IMR-90 (cell line): ENCODE data around the gene TTLL8. TPM values are rescaled to one million over a fixed set of nuclear protein-coding genes. Genes with fewer than 3 reads are reported as not detected.

ENCODE experiments used
- ATAC-seq: fragments of 200-7000 bp; cut with Tn5 transposase; 2 replicates; pipeline ENCODE4 v1.9.1; 2020; ENCODE audit warnings: low read depth, mild to moderate bottlenecking, moderate library complexity
- BruUV-seq: library from RNA; stranded (reverse); fragments of 400-500 nt; replicated peaks from 2 replicates; lab custom pipeline; 2021; lab: Mats Ljungman, UMichigan
- CTCF ChIA-PET: fragments of 300-600 bp; formaldehyde crosslinking; extraction: SDS; loops from one replicate; lab custom pipeline; 2021; ENCODE audit warnings: antibody characterized with exemption; lab: Yijun Ruan, JAX
- POLR2A ChIA-PET: fragments of 300-600 bp; sonication (Branson Sonifier 250); formaldehyde crosslinking; loops from one replicate; lab custom pipeline; 2022; ENCODE audit warnings: antibody characterized with exemption; ENCODE audit not compliant: unreplicated experiment; lab: Charles Lee
- DNase-seq: peaks from one replicate; pipeline ENCODE4 v3.0.0; 2013
- H2AFZ ChIP-seq: replicated peaks from 2 replicates; pipeline ENCODE3; 2013; ENCODE audit warnings: low read length, mild to moderate bottlenecking; ENCODE audit not compliant: poor library complexity
- H2AK5ac ChIP-seq: 2 replicates; pipeline ENCODE4 v1.6.1; 2013; ENCODE audit warnings: low read depth, low read length, inconsistent platforms
- H2AK9ac ChIP-seq: replicated peaks from 2 replicates; pipeline ENCODE3; 2013; ENCODE audit warnings: mild to moderate bottlenecking, low read depth, low read length, moderate library complexity; ENCODE audit not compliant: poor library complexity
- H2BK120ac ChIP-seq: 2 replicates; pipeline ENCODE4 v1.6.1; 2013; ENCODE audit warnings: low read depth, low read length, inconsistent platforms
- H2BK15ac ChIP-seq: 3 replicates; pipeline ENCODE4 v1.6.1; 2013; ENCODE audit warnings: low read depth, low read length, inconsistent platforms
- H2BK20ac ChIP-seq: 2 replicates; pipeline ENCODE4 v1.6.1; 2013; ENCODE audit warnings: low read depth, mild to moderate bottlenecking, inconsistent platforms, low read length, moderate library complexity
- H2BK5ac ChIP-seq: 2 replicates; pipeline ENCODE4 v1.6.1; 2013; ENCODE audit warnings: mild to moderate bottlenecking, low read depth, low read length, inconsistent platforms; ENCODE audit not compliant: poor library complexity, severe bottlenecking
- H3K14ac ChIP-seq: replicated peaks from 2 replicates; pipeline ENCODE4 v1.6.1; 2013; ENCODE audit warnings: low read depth, low read length, inconsistent platforms
- H3K18ac ChIP-seq: 2 replicates; pipeline ENCODE4 v1.6.1; 2013; ENCODE audit warnings: low read depth, low read length, control low read depth
- H3K23ac ChIP-seq: 2 replicates; pipeline ENCODE4 v1.6.1; 2013; ENCODE audit warnings: low read depth, low read length, inconsistent platforms
- H3K27ac ChIP-seq: 2 replicates; pipeline ENCODE4 v1.5.1; 2013; ENCODE audit warnings: mild to moderate bottlenecking, control low read depth, low read length; ENCODE audit not compliant: insufficient read depth
- H3K27me3 ChIP-seq: 2 replicates; pipeline ENCODE4 v1.6.1; 2013; ENCODE audit warnings: low read length; ENCODE audit not compliant: control insufficient read depth, insufficient read depth
- H3K36me3 ChIP-seq: 2 replicates; pipeline ENCODE4 v1.6.1; 2013; ENCODE audit warnings: low read length, mixed read lengths; ENCODE audit not compliant: control insufficient read depth, insufficient read depth
- H3K4ac ChIP-seq: 2 replicates; pipeline ENCODE4 v1.6.1; 2013; ENCODE audit warnings: low read depth, low read length, inconsistent platforms
- H3K4me1 ChIP-seq: 2 replicates; pipeline ENCODE4 v1.6.1; 2013; ENCODE audit warnings: low read length, mixed read lengths; ENCODE audit not compliant: control insufficient read depth, insufficient read depth
- H3K4me2 ChIP-seq: 2 replicates; pipeline ENCODE4 v1.6.1; 2013; ENCODE audit warnings: low read depth, mild to moderate bottlenecking, control low read depth, low read length, moderate library complexity
- H3K4me3 ChIP-seq: 2 replicates; pipeline ENCODE4 v1.5.1; 2013; ENCODE audit warnings: low read depth, mild to moderate bottlenecking, control low read depth, low read length, moderate library complexity; ENCODE audit not compliant: insufficient read depth
- H3K56ac ChIP-seq: 2 replicates; pipeline ENCODE4 v1.6.1; 2013; ENCODE audit warnings: low read length, inconsistent platforms; ENCODE audit not compliant: insufficient read depth; ENCODE audit errors: extremely low read depth
- H3K79me1 ChIP-seq, 2 experiments: 2 replicates each; pipeline ENCODE4 v1.6.1; 2013; ENCODE audit warnings: low read length in 2 of 2, inconsistent platforms in 1 of 2, low read depth in 1 of 2
- H3K9ac ChIP-seq: 2 replicates; pipeline ENCODE4 v1.6.1; 2013; ENCODE audit warnings: low read depth, low read length, control low read depth
- H3K9me1 ChIP-seq: 2 replicates; pipeline ENCODE4 v1.6.1; 2013; ENCODE audit warnings: low read length, inconsistent platforms; ENCODE audit not compliant: insufficient read depth
- H3K9me3 ChIP-seq: 2 replicates; pipeline ENCODE4 v1.6.1; 2013; ENCODE audit warnings: low read length; ENCODE audit not compliant: control insufficient read depth, insufficient read depth
- H4K20me1 ChIP-seq: 2 replicates; pipeline ENCODE4 v1.6.1; 2013; ENCODE audit warnings: low read length, inconsistent platforms; ENCODE audit not compliant: insufficient read depth
- H4K5ac ChIP-seq: 2 replicates; pipeline ENCODE4 v1.6.1; 2013; ENCODE audit warnings: mild to moderate bottlenecking, low read depth, low read length, control low read depth
- H4K8ac ChIP-seq, 2 experiments: 2 replicates each; pipeline ENCODE4 v1.6.1; 2013; ENCODE audit warnings: low read depth in 2 of 2, low read length in 2 of 2, control low read depth in 1 of 2, inconsistent platforms in 1 of 2
- H4K91ac ChIP-seq: 2 replicates; pipeline ENCODE4 v1.6.1; 2013; ENCODE audit warnings: low read depth, low read length, inconsistent platforms; ENCODE audit not compliant: insufficient read depth
- BHLHE40 ChIP-seq: fragments of 150-350 bp; IDR thresholded peaks from 2 replicates; pipeline ENCODE4 v1.6.1; 2016; ENCODE audit warnings: mild to moderate bottlenecking, low read depth, low read length
- CEBPB ChIP-seq: IDR thresholded peaks from 2 replicates; pipeline ENCODE4 v1.6.1; 2012; ENCODE audit warnings: low read depth, low read length, improper control_type of control experiment
- CHD1 ChIP-seq: IDR thresholded peaks from 2 replicates; pipeline ENCODE4 v1.6.1; 2012; ENCODE audit warnings: low read depth, low read length, improper control_type of control experiment
- CTCF ChIP-seq: conservative IDR thresholded peaks from 2 replicates; pipeline ENCODE4 v1.5.1; 2012; ENCODE audit warnings: mild to moderate bottlenecking, low read depth, low read length, improper control_type of control experiment
- ELK1 ChIP-seq: fragments of 150-350 bp; IDR thresholded peaks from 2 replicates; pipeline ENCODE4 v1.6.1; 2016; ENCODE audit warnings: low read depth, mild to moderate bottlenecking, low read length, moderate library complexity, borderline replicate concordance
- FOS ChIP-seq: fragments of 150-350 bp; IDR thresholded peaks from 2 replicates; pipeline ENCODE4 v1.6.1; 2016; ENCODE audit warnings: low read depth, low read length
- MAFK ChIP-seq: IDR thresholded peaks from 2 replicates; pipeline ENCODE4 v1.6.1; 2012; ENCODE audit warnings: low read depth, low read length, improper control_type of control experiment
- MAZ ChIP-seq: IDR thresholded peaks from 2 replicates; pipeline ENCODE4 v1.6.1; 2012; ENCODE audit warnings: low read depth, mild to moderate bottlenecking, low read length, improper control_type of control experiment, moderate library complexity, borderline replicate concordance
- MXI1 ChIP-seq: IDR thresholded peaks from 2 replicates; pipeline ENCODE4 v1.6.1; 2012; ENCODE audit warnings: low read depth, mild to moderate bottlenecking, low read length, moderate library complexity, borderline replicate concordance
- NFE2L2 ChIP-seq: fragments of 150-350 bp; IDR thresholded peaks from 2 replicates; pipeline ENCODE4 v1.6.1; 2016; ENCODE audit warnings: low read depth, mild to moderate bottlenecking, low read length
- POLR2A ChIP-seq: IDR thresholded peaks from 2 replicates; pipeline ENCODE4 v1.6.1; 2012; ENCODE audit warnings: mild to moderate bottlenecking, low read depth, low read length
- RAD21 ChIP-seq: IDR thresholded peaks from 2 replicates; pipeline ENCODE4 v1.6.1; 2012; ENCODE audit warnings: low read length, improper control_type of control experiment
- RCOR1 ChIP-seq: IDR thresholded peaks from 2 replicates; pipeline ENCODE4 v1.6.1; 2012; ENCODE audit warnings: mild to moderate bottlenecking, low read length, improper control_type of control experiment; ENCODE audit not compliant: insufficient replicate concordance
- RFX5 ChIP-seq: IDR thresholded peaks from 2 replicates; pipeline ENCODE4 v1.8.0; 2012; ENCODE audit warnings: low read depth, mild to moderate bottlenecking, low read length, moderate library complexity
- SMC3 ChIP-seq: fragments of 150-350 bp; IDR thresholded peaks from 2 replicates; pipeline ENCODE4 v1.6.1; 2016; ENCODE audit warnings: low read depth, mild to moderate bottlenecking, antibody characterized with exemption, low read length, moderate library complexity
- USF2 ChIP-seq: fragments of 150-350 bp; IDR thresholded peaks from 2 replicates; pipeline ENCODE4 v1.6.1; 2017; ENCODE audit warnings: mild to moderate bottlenecking, antibody characterized with exemption, low read length, low read depth
- WGBS, 2 experiments: methylation state at CpG; one replicate each; pipeline versions ENCODE4 v1.1.5 to v1.1.7; 2013; ENCODE audit warnings: missing lambda C conversion rate in 2 of 2; ENCODE audit not compliant: insufficient read length in 1 of 2; ENCODE audit errors: extremely low coverage in 2 of 2; 5-methylcytosine and 5-hydroxymethylcytosine counted together
- dilution Hi-C: fragments of 300-500 bp; cut with HindIII; formaldehyde crosslinking; loops from one replicate; pipeline ENCODE4 v1.14.3; 2018; ENCODE audit warnings: low sequenced_read_pairs; ENCODE audit not compliant: unreplicated experiment
- in situ Hi-C: fragments of 300-500 bp; cut with MboI; formaldehyde crosslinking; loops from 3 replicates; pipeline ENCODE4 v1.14.3; 2019; ENCODE audit warnings: low sequenced_read_pairs, inconsistent platforms, mixed read lengths
- intact Hi-C: fragments of 100-400 bp; cut with micrococcal nuclease; formaldehyde crosslinking; loops from 2 replicates; pipeline ENCODE4 v1.10.0; 2022
- polyA plus RNA-seq, 3 experiments: library from polyadenylated mRNA; depleted of rRNA; stranded (reverse); fragments of >200 nt; gene quantifications; 2 replicates each; pipeline ENCODE4 v1.2.3, GENCODE V29; 2012; ENCODE audit warnings: low replicate concordance in 1 of 3
- total RNA-seq: library from RNA; depleted of rRNA; stranded (reverse); fragments of >200 nt; gene quantifications from 2 replicates; pipeline ENCODE4 v1.2.3, GENCODE V29; 2012

The TTLL8 gene
- total and polyA plus RNA-seq, 2 of the 4 experiments (the other 2 are of a cell fraction), result not detected

- H4K20me1 ChIP-seq, result no peaks in the 10 kb centered on the region
- no peak for ATAC-seq
- no peak overlapping the region for H3K9ac ChIP-seq
- TF ChIP-seq MAFK (no peak), CTCF (no peak), ELK1 (no peak), SMC3 (no peak), USF2 (no peak), NFE2L2 (no peak), POLR2A (no peak), MXI1 (no peak), CEBPB (no peak), RFX5 (no peak), RCOR1 (no peak), RAD21 (no peak), FOS (no peak), BHLHE40 (no peak), MAZ (no peak), CHD1 (no peak)
- no peak overlapping the region for H3K18ac ChIP-seq
- no CpG with 5 or more reads among the region's 3 CpGs for WGBS, 2 experiments
- no peak overlapping the region for H4K8ac ChIP-seq
- no peak overlapping the region for H2BK120ac ChIP-seq
- H3K4me2 ChIP-seq, result no peak overlapping the region
- intact Hi-C loops, result no loop called here
- H3K23ac ChIP-seq, result no peak overlapping the region
- peak overlapping the region; percentile 32 for H2AFZ ChIP-seq
- no peak overlapping the region for H2BK15ac ChIP-seq
- H3K79me1 ChIP-seq, result no peaks in the 10 kb centered on the region
- no peak overlapping the region for H3K56ac ChIP-seq
- in situ Hi-C loops, result no loop called here
- peaks cover 6% of the 10 kb centered on the region; the same call in 1 of the 2 replicates for H3K4me1 ChIP-seq
- no peak overlapping the region for H4K91ac ChIP-seq
- no peaks in the 10 kb centered on the region for H3K36me3 ChIP-seq
- H3K27me3 ChIP-seq, result peaks cover 46% of the 10 kb centered on the region
- CTCF ChIA-PET, result interaction anchor here (1.1 kb wide), 1 partner anchor 11 kb away, joined by 4 read pairs; no protein-coding TSS in a partner anchor
- dilution Hi-C loops, result no loop called here
- peaks cover 4% of the 10 kb centered on the region; the same call in 1 of the 2 replicates for H3K9me3 ChIP-seq
- POLR2A ChIA-PET, result no interaction called here
- H3K27ac ChIP-seq, result no peak overlapping the region
- H4K5ac ChIP-seq, result no peak overlapping the region
- no peak overlapping the region for H3K4me3 ChIP-seq
- no peak overlapping the region for H3K4ac ChIP-seq
- 0 out of 2 replicates have a peak, but pooled peaks cover 5% of the 10 kb centered on the region for H3K9me1 ChIP-seq
- no peak overlapping the region for H2AK9ac ChIP-seq
- no TSS peak for BruUV-seq
- H3K14ac ChIP-seq, result no peak overlapping the region
- no peak overlapping the region for H2BK20ac ChIP-seq
- H2BK5ac ChIP-seq, result no peak overlapping the region
- no peak for DNase-seq
- no peak overlapping the region for H2AK5ac ChIP-seq
Observed at GRCh38 chr22:50019316-50019715, 38.8 kb downstream of the TTLL8 start.
